BJ (cell line): Measurements from ENCODE around the gene SCART1. TPM values are rescaled to one million over a fixed set of nuclear protein-coding genes. Genes with fewer than 3 reads are reported as not detected.

Experiments used
- CTCF ChIA-PET: fragments of 350-600 bp; formaldehyde crosslinking; extraction: SDS; loops from one replicate; lab custom pipeline; 2021; ENCODE audit warnings: antibody characterized with exemption, inconsistent platforms; lab: Yijun Ruan, JAX
- POLR2A ChIA-PET: fragments of 300-600 bp; sonication (Branson Sonifier 250); formaldehyde crosslinking; extraction: SDS; loops from one replicate; lab custom pipeline; 2021; ENCODE audit warnings: antibody characterized with exemption; lab: Charles Lee
- DNase-seq: peaks from one replicate; pipeline ENCODE4 v3.0.0-alpha.2; 2011; ENCODE audit warnings: low read depth
- H3K27me3 ChIP-seq: 2 replicates; pipeline ENCODE4 v1.6.0; 2011; ENCODE audit warnings: low read length; ENCODE audit not compliant: control insufficient read depth, insufficient read depth
- H3K36me3 ChIP-seq: 2 replicates; pipeline ENCODE4 v1.5.1; 2011; ENCODE audit warnings: low read length; ENCODE audit not compliant: control insufficient read depth, insufficient read depth
- H3K4me3 ChIP-seq: 2 replicates; pipeline ENCODE4 v1.5.1; 2011; ENCODE audit warnings: low read depth, mild to moderate bottlenecking, control low read depth, low read length
- CTCF ChIP-seq: IDR thresholded peaks from 2 replicates; pipeline ENCODE4 v1.5.1; 2011; ENCODE audit warnings: low read depth, mild to moderate bottlenecking, control low read depth, inconsistent platforms, low read length, moderate library complexity; ENCODE audit not compliant: insufficient read depth
- polyA plus RNA-seq: library from polyadenylated mRNA; depleted of rRNA; stranded (reverse); fragments of >200 nt; gene quantifications from 2 replicates; pipeline ENCODE4 v1.2.3, GENCODE V29; 2011

SCART1 gene
- polyA plus RNA-seq, 1 experiment = 1.3 TPM

- CTCF ChIA-PET = interaction anchor here (0.6 kb wide), 1 partner anchor 18 kb away, joined by 3 read pairs; no protein-coding TSS in a partner anchor
- H3K27me3 ChIP-seq = no peaks in the 10 kb centered on the region
- POLR2A ChIA-PET = no interaction called here
- no peaks in the 10 kb centered on the region for H3K36me3 ChIP-seq
- no peak for DNase-seq
- no peak for TF ChIP-seq CTCF
- H3K4me3 ChIP-seq = no peak overlapping the region
Observed at GRCh38 chr10:133471300-133472109, 17.8 kb downstream of the SCART1 start.

- ChIA-PET CTCF (no interaction called here), POLR2A (no interaction called here)
- Histone ChIP-seq H3K36me3 (no peaks in the 10 kb centered on the region), H3K4me3 (no peak overlapping the region), H3K27me3 (no peaks in the 10 kb centered on the region)
- TF ChIP-seq CTCF = no peak
- DNase-seq = no peak
Observed at GRCh38 chr10:133473270-133473669, 19.5 kb downstream of the SCART1 start.

- Histone ChIP-seq H3K4me3 (no peak overlapping the region), H3K27me3 (no peaks in the 10 kb centered on the region), H3K36me3 (no peaks in the 10 kb centered on the region)
- TF ChIP-seq CTCF = no peak
- ChIA-PET CTCF (no interaction called here), POLR2A (no interaction called here)
- DNase-seq = no peak
Observed at GRCh38 chr10:133474027-133474426, 20.3 kb downstream of the SCART1 start.

- TF ChIP-seq CTCF = no peak
- POLR2A ChIA-PET = no interaction called here
- Histone ChIP-seq H3K4me3 (no peak overlapping the region), H3K27me3 (no peaks in the 10 kb centered on the region), H3K36me3 (no peaks in the 10 kb centered on the region)
- no peak for DNase-seq
- CTCF ChIA-PET = no interaction called here
Observed at GRCh38 chr10:133474665-133475424, 21.1 kb downstream of the SCART1 start.

- DNase-seq = no peak
- ChIA-PET POLR2A (no interaction called here), CTCF (no interaction called here)
- H3K27me3 ChIP-seq = no peaks in the 10 kb centered on the region
- H3K4me3 ChIP-seq = no peak overlapping the region
- no peak for TF ChIP-seq CTCF
- H3K36me3 ChIP-seq = no peaks in the 10 kb centered on the region
Observed at GRCh38 chr10:133475425-133475734, 21.6 kb downstream of the SCART1 start.
